OCI-LY3 (cell line): ENCODE data around the gene OTOP2.

ENCODE experiments used
- H2AFZ ChIP-seq: fragments of 200-600, 300-600 bp; shearing (Covaris generic); 2 replicates; pipeline ENCODE4 v1.6.0; 2014; ENCODE audit warnings: antibody characterized with exemption, low read depth, low read length
- H3K27ac ChIP-seq: fragments of 200-600, 300-600 bp; sonication (generic); 2 replicates; pipeline ENCODE4 v1.5.1; 2014; ENCODE audit warnings: mild to moderate bottlenecking, low read length, moderate library complexity, mixed read lengths
- H3K27me3 ChIP-seq: fragments of 200-600, 300-600 bp; sonication (generic); 2 replicates; pipeline ENCODE4 v1.6.1; 2014; ENCODE audit warnings: low read depth, low read length, mixed read lengths
- H3K36me3 ChIP-seq: fragments of 200-600, 300-600 bp; sonication (generic); replicated peaks from 2 replicates; pipeline ENCODE3; 2014; ENCODE audit warnings: low read depth, low read length, mixed read lengths
- H3K4me1 ChIP-seq: fragments of 300-600, 200-600 bp; sonication (generic); 2 replicates; pipeline ENCODE4 v1.6.1; 2014; ENCODE audit warnings: low read length, mixed read lengths
- H3K4me2 ChIP-seq: fragments of 200-600, 300-600 bp; sonication (generic); 2 replicates; pipeline ENCODE4 v1.6.1; 2014; ENCODE audit warnings: low read length, mixed read lengths
- H3K4me3 ChIP-seq: fragments of 300-600, 200-600 bp; sonication (generic); 2 replicates; pipeline ENCODE4 v1.5.1; 2014; ENCODE audit warnings: antibody characterized with exemption, mild to moderate bottlenecking, low read length, moderate library complexity
- H3K79me2 ChIP-seq: fragments of 300-600, 200-600 bp; shearing (Covaris generic); 2 replicates; pipeline ENCODE4 v1.6.1; 2014; ENCODE audit warnings: mild to moderate bottlenecking, low read length, mixed read lengths
- H3K9ac ChIP-seq: fragments of 300-600, 200-600 bp; shearing (Covaris generic); 2 replicates; pipeline ENCODE4 v1.6.0; 2014; ENCODE audit warnings: mild to moderate bottlenecking, low read length, moderate library complexity
- H3K9me3 ChIP-seq: fragments of 200-600, 300-600 bp; shearing (Covaris generic); 2 replicates; pipeline ENCODE4 v1.6.1; 2014; ENCODE audit warnings: low read length, mixed read lengths; ENCODE audit not compliant: insufficient read depth
- H4K20me1 ChIP-seq: fragments of 200-600, 300-600 bp; sonication (generic); 2 replicates; pipeline ENCODE4 v1.6.1; 2016; ENCODE audit warnings: low read length, mixed read lengths; ENCODE audit not compliant: insufficient read depth
- CTCF ChIP-seq: fragments of 200-600, 300-600 bp; sonication (generic); IDR thresholded peaks from 2 replicates; pipeline ENCODE4 v1.5.1; 2014; ENCODE audit warnings: antibody characterized with exemption, low read length, low read depth
- EZH2phosphoT487 ChIP-seq: fragments of 200-600 bp; shearing (Covaris generic); IDR thresholded peaks from 2 replicates; pipeline ENCODE4 v1.6.1; 2018; ENCODE audit warnings: antibody characterized with exemption, mixed run types, low read depth

Gene OTOP2, protein sequence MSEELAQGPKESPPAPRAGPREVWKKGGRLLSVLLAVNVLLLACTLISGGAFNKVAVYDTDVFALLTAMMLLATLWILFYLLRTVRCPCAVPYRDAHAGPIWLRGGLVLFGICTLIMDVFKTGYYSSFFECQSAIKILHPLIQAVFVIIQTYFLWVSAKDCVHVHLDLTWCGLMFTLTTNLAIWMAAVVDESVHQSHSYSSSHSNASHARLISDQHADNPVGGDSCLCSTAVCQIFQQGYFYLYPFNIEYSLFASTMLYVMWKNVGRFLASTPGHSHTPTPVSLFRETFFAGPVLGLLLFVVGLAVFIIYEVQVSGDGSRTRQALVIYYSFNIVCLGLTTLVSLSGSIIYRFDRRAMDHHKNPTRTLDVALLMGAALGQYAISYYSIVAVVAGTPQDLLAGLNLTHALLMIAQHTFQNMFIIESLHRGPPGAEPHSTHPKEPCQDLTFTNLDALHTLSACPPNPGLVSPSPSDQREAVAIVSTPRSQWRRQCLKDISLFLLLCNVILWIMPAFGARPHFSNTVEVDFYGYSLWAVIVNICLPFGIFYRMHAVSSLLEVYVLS

GRCh38 chr17:74924250-74924948 lies at the start of gene OTOP2:
Gene OTOP2, plus strand, starts transcription at chr17:74924273. Its CDS starts 360 bp downstream, at chr17:74924633.
- Histone ChIP-seq H3K4me1 (no peaks in the 10 kb centered on the region), H3K36me3 (no peaks in the 10 kb centered on the region), H3K79me2 (no peaks in the 10 kb centered on the region), H3K9me3 (no peaks in the 10 kb centered on the region), H3K27me3 (no peaks in the 10 kb centered on the region), H2AFZ (no peak within 1 kb of the TSS), H3K4me2 (no peak within 1 kb of the TSS), H4K20me1 (no peaks in the 10 kb centered on the region), H3K4me3 (no peak within 1 kb of the TSS), H3K27ac (no peak within 1 kb of the TSS), H3K9ac (no peak within 1 kb of the TSS)
- TF ChIP-seq CTCF (no peak), EZH2phosphoT487 (no peak)

GRCh38 chr17:74874615-74875037 lies 49.4 kb upstream of the OTOP2 start:
- no peak overlapping the region for H2AFZ ChIP-seq
- H3K27ac ChIP-seq: no peak overlapping the region
- no peaks in the 10 kb centered on the region for H3K9me3 ChIP-seq
- no peak for TF ChIP-seq EZH2phosphoT487
- TF ChIP-seq CTCF: no peak
- peaks cover 21% of the 10 kb centered on the region; the same call in 1 of the 2 replicates for H3K4me1 ChIP-seq
- H3K9ac ChIP-seq: no peak overlapping the region
- no peaks in the 10 kb centered on the region for H3K27me3 ChIP-seq
- peaks cover 3% of the 10 kb centered on the region for H3K36me3 ChIP-seq
- H3K4me2 ChIP-seq: no peak overlapping the region
- no peaks in the 10 kb centered on the region for H4K20me1 ChIP-seq
- H3K79me2 ChIP-seq: no peaks in the 10 kb centered on the region
- no peak overlapping the region for H3K4me3 ChIP-seq

- Histone ChIP-seq H3K36me3 (no peaks in the 10 kb centered on the region), H3K27ac (no peak overlapping the region), H4K20me1 (no peaks in the 10 kb centered on the region), H3K4me2 (no peak overlapping the region), H3K79me2 (no peaks in the 10 kb centered on the region), H3K9me3 (no peaks in the 10 kb centered on the region), H3K4me3 (no peak overlapping the region), H3K9ac (no peak overlapping the region), H3K4me1 (peaks cover 21% of the 10 kb centered on the region; the same call in 1 of the 2 replicates), H2AFZ (no peak overlapping the region), H3K27me3 (no peaks in the 10 kb centered on the region)
- TF ChIP-seq CTCF: no peak
- TF ChIP-seq EZH2phosphoT487: no peak
Measured at GRCh38 chr17:74875155-74875976, 48.7 kb upstream of the OTOP2 start.
